GM18507 (cell line): Measurements from ENCODE around the gene C2.
A peak's percentile ranks its signal among the peaks of the same experiment; 100 is the strongest.
"Not testable (repeated sequence)": the region's sequence is repeated elsewhere in the genome, so short reads cannot be mapped to it uniquely, and the experiment has no call there.

ENCODE experiments used
- DNase-seq: peaks from one replicate; pipeline ENCODE4 v3.0.0; 2011; ENCODE audit warnings: low read depth; ENCODE audit not compliant: insufficient read length; ENCODE audit errors: extremely low spot score
- FAIRE-seq: peaks from 2 replicates; lab custom pipeline; 2011; peaks lifted over from hg19 to GRCh38; lab: Jason Lieb, UNC

C2 gene

DNA sequence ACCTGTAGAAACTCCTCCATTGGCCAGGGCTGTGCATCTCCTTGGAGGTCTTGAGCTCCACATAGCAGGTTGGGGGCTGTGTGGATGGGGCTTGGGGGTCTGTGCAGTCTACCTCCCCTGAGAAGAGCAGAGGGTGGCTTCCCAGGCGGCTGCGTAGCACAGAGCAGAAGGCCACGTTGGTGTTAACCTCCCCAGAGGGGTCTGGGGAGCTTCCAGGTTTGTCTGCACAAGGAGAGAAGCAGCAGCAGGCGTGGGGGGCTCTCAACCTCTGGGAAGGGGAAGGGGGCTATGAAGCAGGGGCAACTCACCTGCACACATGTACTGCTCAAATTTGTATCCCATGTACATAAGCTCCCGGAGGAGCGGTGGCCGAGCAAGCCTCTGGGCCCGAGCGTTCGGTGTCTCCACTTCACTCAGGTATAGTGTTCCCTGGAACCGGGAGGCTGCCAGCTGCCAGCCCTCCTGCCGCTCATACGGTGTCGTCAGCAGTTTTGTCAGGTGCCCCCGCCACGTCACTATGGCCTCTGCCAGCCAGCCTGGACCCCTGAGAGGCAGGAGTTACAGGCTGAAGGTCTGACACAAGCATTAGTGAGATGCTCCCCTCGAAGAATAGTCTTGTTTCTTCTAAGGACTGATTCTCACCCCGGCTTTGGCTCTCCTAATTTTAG is 43.2 kb downstream of the C2 start:
- DNase-seq (no peak), FAIRE-seq (no peak)

DNA sequence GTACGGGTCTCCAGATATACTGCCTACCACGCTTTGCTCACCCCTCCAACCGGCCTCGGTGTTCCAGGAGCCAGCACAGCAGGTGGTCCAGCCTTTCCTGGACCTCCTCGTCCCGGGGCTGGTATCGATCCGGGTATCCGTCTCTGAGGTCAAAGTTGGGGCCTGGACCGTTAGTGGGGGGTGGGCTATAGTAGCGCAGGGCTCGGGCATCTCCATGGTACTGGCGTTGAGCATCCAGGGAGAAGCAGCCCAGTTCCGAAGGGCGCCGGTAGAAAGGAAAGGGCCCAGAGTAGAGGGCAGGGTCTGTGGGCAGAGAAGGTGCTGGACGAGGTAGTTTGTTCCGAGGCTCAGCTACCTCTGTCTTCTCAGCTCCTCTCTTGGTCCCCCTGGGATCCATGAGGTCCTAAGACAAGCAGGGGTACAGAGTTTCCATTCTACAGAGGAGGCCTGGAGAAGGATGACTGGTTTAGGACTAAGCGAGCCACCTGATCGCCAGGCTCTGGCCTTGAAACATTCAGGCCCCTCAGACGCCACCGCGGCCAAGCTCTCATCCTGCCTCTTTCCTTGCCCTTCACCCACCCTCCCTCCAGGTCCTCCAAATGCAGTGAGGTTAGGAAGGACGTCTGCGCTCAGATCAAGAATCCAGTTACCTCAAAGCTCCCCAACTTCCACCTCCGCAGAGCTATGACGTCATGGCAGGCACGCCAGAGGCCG is 43.9 kb downstream of the C2 start:
- DNase-seq (no peak), FAIRE-seq (no peak)

DNA sequence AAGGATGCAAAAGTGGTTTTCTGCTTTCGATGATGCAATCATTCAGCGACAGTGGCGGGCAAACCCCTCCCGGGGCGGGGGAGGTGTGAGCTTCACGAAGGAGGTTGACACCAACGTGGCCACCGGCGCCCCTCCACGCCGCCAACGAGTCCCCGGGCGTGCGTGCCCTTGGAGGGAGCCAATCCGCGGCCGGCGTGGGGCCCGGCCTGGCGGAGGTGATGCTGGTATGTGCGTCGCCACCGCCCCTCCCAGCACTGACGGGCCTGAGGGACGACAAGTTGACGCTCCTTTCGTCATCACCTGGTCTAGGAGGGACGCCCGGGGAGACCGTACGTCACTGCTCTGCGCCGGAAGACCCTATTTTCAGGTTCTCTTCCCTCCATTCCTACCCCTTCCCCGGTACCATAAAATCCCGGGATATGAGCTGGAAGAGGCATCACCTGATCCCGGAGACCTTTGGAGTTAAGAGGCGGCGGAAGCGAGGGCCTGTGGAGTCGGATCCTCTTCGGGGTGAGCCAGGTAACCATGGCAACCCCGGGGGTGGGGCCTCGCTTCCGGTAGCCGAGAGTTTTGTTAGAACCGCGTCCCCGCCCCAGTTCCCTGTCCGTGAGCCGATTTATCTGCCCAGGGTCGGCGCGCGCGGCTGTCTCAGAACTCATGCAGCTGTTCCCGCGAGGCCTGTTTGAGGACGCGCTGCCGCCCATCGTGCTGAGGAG is 44.6 kb downstream of the C2 start, which contains the start of gene DXO:
DXO (minus strand) TSS at position 146 of the 716 bp plus-strand sequence. CDS start 463 bp downstream, outside the sequence.
- DNase-seq (peak; percentile 94), FAIRE-seq (peak; percentile 95)

DNA sequence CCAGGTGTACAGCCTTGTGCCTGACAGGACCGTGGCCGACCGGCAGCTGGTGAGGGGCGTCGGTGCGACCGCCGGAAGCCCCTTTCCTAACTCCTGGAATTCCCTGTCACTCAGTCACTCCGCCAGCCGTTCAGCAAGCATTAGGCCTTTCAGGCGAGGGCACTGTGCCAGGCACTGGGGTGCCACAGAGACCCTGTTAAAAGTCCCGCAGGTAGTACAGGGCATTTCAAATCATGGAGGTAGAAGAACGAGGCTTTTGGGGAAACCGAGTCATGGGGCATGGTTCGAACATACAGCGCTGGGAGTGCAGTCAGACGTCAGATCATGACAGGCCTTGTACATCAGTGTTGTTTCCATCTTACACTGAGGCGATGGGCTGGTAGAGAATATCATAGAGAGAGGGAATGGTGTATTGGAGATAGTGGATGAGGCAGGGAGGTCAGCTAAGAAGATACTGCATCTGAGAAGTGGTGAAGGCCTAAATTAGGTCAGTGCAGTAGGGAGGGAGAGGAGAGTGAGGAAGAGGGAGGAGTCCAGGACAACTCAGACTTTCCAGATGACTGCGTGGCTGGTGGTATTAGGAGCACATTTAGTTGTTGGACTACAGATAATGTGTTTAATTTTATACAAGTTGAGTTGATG is 45.3 kb downstream of the C2 start:
- DNase-seq (no peak), FAIRE-seq (no peak)

DNA sequence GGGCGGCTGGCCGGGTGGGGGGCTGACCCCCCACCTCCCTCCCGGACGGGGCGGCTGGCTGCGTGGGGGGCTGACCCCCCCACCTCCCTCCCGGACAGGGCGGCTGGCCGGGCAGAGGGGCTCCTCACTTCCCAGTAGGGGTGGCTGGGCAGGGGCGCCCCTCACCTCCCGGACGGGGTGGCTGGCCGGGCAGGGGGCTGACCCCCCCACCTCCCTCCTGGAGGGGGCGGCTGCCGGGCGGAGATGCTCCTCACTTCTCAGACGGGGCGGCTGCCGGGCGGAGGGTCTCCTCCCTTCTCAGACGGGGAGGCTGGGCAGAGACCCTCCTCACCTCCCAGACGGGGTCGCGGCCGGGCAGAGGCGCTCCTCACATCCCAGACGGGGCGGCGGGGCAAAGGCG is 48.5 kb downstream of the C2 start:
- DNase-seq, FAIRE-seq: not testable (repeated sequence)

DNA sequence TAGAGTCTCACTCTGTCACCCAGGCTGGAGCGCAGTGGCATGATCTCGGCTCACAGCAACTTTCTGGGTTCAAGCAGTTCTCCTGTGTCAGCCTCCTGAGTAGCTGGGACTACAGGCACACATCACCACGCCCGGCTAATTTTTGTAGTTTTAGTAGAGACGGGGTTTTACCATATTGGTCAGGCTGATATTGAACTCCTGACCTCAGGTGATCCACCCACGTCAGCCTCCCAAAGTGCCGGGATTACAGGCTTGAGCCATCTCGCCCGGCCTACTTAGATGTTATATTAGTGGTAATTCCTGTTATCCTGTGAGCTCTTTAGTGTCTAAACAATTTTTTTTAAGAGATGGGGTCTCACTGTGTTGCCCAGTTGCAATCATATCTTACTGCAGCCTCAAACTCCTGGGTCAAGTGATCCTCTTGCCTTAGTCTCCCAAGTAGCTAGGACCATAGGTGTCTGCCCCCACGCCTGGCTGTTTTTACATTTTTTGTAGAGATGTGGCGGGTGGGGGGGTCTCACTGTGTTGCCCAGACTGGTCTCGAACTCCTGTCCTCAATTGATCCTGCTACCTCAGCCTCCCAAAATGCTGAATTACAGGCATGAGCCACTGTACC is 50.4 kb downstream of the C2 start:
- DNase-seq: no peak
- FAIRE-seq: no peak

DNA sequence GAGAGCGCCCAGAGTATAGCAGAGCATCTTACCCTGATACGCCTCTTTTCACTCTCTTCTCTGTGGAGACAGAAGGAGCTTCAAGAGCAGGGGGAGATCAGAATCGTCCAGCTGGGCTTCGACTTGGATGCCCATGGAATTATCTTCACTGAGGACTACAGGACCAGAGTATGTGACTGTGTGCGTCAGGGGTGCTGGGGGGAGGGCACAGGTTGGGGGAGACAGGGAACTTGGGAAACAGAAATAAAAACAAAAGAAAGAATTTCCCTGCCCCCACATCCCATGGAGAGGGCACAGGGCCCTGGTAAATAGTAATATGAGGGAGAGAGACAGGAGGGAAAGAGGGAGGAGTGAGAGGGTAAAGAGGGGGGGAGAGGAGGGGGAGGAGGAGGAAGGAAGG is 51.3 kb downstream of the C2 start:
- FAIRE-seq (no peak), DNase-seq (no peak)

DNA sequence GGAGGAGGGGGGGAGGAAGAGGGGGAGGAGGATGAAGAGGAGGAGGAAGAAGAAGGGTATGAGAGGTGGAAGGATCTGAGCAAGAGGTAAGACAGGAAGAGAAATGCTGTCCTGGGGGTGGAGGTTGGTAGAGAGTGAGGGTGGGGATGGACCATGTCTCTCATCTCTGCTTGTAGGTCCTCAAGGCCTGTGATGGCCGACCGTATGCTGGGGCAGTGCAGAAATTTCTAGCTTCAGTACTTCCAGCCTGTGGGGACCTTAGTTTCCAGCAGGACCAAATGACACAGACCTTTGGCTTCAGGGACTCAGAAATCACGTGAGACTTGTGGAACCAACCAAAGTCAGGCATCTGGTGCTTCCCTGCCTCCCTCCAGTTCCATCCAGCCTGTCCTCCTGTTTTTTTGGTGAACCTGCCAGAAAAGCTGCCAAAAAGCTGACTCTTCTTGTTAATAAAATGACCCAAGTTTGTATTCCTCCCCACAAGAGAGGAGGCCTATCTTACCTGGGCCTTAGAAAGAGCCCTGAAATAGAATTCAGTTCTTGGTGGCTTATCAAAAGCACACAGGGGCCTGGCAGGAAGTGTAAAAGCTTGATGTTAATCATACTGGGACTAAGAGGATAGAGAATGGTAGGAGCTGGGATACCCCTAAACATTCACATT is 51.9 kb downstream of the C2 start:
- DNase-seq (no peak), FAIRE-seq (no peak)

DNA sequence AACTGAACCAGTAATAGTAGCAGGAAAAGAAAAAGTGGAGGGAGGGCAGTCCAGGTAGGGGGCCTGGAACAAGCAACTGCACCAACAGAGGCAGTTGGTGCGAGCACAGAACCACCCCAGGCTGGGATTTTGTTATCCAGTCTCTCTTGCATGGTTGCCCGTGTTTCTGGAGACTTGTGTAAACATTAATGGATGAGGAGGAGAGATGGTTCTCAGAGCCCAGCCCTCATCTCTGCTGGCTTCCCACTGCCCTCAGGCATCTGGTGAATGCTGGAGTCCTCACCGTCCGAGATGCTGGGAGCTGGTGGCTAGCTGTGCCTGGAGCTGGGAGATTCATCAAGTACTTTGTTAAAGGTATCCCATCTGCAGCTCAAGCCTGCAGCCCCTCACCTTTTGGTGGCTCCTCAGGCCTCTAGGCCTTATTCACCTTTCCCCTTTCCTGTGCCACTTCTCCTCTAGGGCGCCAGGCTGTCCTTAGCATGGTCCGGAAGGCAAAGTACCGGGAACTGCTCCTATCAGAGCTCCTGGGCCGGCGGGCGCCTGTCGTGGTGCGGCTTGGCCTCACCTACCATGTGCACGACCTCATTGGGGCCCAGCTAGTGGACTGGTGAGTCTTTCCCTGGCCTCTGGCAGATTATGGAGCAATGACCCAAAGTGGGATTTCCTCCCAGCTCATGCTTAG is 52.8 kb downstream of the C2 start:
- FAIRE-seq, DNase-seq: not testable (repeated sequence)

DNA sequence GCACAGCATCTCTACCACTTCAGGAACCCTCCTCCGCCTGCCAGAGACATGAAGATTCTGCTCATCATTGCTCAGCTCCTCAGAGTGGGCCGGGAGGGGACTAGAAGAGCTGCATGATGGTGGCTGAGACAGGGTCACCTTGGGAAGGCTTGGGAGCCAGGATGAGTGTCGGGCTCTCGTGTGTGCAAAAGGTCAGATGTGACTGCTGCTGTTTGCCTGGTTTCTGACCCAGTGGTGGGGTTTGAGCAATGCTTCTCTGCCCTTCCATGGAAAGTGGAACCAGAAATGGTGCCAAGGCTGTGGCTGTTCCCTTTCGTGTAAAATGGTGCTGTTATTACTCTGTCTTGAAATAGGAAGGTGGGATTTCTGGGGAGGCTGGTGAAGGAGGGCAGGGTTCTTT is 53.5 kb downstream of the C2 start:
- FAIRE-seq: not testable (repeated sequence)

DNA sequence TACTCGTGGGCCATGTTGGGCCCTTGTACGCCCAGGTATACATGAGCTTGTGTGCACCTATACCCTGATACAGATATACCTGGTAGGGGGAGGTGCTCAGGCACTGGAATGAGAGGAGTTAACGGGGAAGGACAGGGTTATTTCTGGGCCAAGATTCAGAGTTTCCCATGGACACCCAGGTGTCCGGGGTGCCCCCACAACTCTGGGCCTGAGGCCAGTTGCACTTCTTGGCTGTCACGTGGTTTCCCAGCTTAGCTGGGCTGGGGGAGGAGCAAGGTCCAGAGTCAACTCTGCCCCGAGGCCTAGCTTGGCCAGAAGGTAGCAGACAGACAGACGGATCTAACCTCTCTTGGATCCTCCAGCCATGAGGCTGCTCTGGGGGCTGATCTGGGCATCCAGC is 54.2 kb downstream of the C2 start, which contains the start of gene C4A:
C4A (plus strand) TSS at position 314 of the 400 bp plus-strand sequence; CDS start at position 365, 51 bp downstream.
- DNase-seq, FAIRE-seq: not testable (repeated sequence)

More for the DNA sequence above, 53.5 kb downstream of the C2 start:
- DNase-seq: not testable (repeated sequence)

DNA sequence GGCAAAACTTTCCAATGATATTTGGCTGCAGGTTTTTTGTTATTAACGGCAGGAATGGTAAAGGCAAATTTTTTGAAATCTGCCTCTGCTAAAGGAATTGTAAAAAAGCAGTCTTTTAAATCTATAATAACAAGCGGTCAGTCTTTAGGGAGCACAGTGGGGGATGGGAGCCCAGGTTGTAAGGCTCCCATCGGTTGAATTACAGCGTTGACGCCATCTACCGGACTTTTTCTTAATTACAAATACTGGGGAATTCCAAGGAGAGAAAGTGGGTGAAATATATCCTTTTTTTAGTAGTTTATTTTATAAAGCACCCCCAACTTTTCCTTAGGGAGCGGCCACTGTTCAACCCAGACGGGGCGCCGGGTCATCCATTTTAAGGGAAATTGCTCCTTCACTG is 61.8 kb downstream of the C2 start:
- not testable (repeated sequence) for DNase-seq, FAIRE-seq

DNA sequence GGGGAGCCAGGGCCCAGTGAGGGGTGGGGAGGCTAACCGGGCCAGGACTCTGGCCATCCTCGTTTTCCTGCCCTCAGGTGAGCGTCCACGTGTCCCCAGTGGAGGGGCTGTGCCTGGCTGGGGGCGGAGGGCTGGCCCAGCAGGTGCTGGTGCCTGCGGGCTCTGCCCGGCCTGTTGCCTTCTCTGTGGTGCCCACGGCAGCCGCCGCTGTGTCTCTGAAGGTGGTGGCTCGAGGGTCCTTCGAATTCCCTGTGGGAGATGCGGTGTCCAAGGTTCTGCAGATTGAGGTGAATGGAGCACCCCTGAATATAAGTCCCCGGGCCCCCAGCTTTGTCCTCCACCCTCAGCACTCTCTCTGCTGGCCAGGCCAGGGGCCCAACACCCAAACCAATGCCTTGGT is 66.9 kb downstream of the C2 start:
- DNase-seq: not testable (repeated sequence)

More for the DNA sequence above, 66.9 kb downstream of the C2 start:
- not testable (repeated sequence) for FAIRE-seq
